Breast epithelium (tissue), 3 donors: ENCODE data around the gene ZC2HC1C.

ENCODE experiments used
- POLR2A ChIP-seq: fragments of 450-650 bp; IDR thresholded peaks from one replicate; pipeline ENCODE4 v1.6.1; 2016; ENCODE audit warnings: antibody characterized with exemption, mild to moderate bottlenecking, moderate library complexity
- TF ChIP-seq, protein P1 (sequence below), 3 donors: fragments of 450-650 bp; IDR thresholded peaks; one replicate each; pipeline ENCODE4 v1.5.1; 2016 to 2017; ENCODE audit warnings: antibody characterized with exemption in 3 of 3, mild to moderate bottlenecking in 3 of 3, moderate library complexity in 3 of 3

DNA sequence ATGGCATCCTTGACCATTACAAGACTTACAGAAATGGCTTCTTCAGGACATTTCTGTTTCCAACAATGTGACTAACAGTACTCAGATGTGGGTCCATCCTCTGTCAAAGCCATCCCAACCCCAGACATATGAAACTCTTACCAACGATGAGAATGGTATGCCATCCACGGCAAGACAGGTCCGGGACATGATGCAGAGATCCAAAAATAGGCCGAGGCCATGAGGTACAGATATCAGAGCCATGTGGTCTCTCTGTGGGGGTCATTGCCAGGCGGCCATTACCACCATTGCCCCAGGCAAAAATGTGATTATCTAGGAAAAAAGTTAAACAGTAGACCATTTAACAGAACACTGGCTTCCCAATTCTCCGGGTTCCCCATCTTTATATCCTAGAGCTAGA is 27.5 kb downstream of the ZC2HC1C start:
- no peak for TF ChIP-seq POLR2A
- TF ChIP-seq, protein P1, sequence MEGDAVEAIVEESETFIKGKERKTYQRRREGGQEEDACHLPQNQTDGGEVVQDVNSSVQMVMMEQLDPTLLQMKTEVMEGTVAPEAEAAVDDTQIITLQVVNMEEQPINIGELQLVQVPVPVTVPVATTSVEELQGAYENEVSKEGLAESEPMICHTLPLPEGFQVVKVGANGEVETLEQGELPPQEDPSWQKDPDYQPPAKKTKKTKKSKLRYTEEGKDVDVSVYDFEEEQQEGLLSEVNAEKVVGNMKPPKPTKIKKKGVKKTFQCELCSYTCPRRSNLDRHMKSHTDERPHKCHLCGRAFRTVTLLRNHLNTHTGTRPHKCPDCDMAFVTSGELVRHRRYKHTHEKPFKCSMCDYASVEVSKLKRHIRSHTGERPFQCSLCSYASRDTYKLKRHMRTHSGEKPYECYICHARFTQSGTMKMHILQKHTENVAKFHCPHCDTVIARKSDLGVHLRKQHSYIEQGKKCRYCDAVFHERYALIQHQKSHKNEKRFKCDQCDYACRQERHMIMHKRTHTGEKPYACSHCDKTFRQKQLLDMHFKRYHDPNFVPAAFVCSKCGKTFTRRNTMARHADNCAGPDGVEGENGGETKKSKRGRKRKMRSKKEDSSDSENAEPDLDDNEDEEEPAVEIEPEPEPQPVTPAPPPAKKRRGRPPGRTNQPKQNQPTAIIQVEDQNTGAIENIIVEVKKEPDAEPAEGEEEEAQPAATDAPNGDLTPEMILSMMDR (IDR thresholded peaks at IDR 0.05) = no peak
